T-helper 17 cell (primary cell): ENCODE results near the gene JAKMIP1. TPM values are rescaled to one million over a fixed set of nuclear protein-coding genes. Genes with fewer than 3 reads are reported as not detected.

Experiments used
- ATAC-seq: fragments of 150-1000 bp; cut with Tn5 transposase; 2 replicates; pipeline ENCODE4 v1.10.0; 2021; ENCODE audit warnings: mild to moderate bottlenecking, moderate library complexity
- DNase-seq, 3 donors: peaks; one replicate each; pipeline versions ENCODE4 v3.0.0 to v3.0.0-alpha.2; 2020 to 2021
- H3K9me3 ChIP-seq: one replicate; pipeline ENCODE4 v1.7.0; 2013; ENCODE audit warnings: low read length, mild to moderate bottlenecking; ENCODE audit not compliant: control insufficient read depth, poor library complexity, severe bottlenecking
- H3K27ac Mint-ChIP-seq: one replicate; pipeline ENCODE4 v1.8.0; 2022; ENCODE audit warnings: mild to moderate bottlenecking, moderate library complexity, mixed read lengths
- H3K27me3 Mint-ChIP-seq: one replicate; pipeline ENCODE4 v1.8.0; 2022; ENCODE audit warnings: mixed read lengths
- H3K36me3 Mint-ChIP-seq: one replicate; pipeline ENCODE4 v1.8.0; 2022; ENCODE audit warnings: low read depth, mixed read lengths
- H3K4me1 Mint-ChIP-seq: one replicate; pipeline ENCODE4 v1.8.0; 2022; ENCODE audit warnings: mild to moderate bottlenecking, mixed read lengths
- H3K4me3 Mint-ChIP-seq: one replicate; pipeline ENCODE4 v1.8.0; 2022; ENCODE audit warnings: mild to moderate bottlenecking, moderate library complexity, mixed read lengths
- total RNA-seq, 4 donors: library from RNA in 2 of 4; stranded (reverse) in 2 of 4; gene quantifications; one replicate each; pipeline ENCODE4 v1.2.3 and lab custom pipeline; 2022 to 2026

The JAKMIP1 gene
- total RNA-seq, 2 donors from 2014 or later = 8.5 to 16.8 TPM

DNA sequence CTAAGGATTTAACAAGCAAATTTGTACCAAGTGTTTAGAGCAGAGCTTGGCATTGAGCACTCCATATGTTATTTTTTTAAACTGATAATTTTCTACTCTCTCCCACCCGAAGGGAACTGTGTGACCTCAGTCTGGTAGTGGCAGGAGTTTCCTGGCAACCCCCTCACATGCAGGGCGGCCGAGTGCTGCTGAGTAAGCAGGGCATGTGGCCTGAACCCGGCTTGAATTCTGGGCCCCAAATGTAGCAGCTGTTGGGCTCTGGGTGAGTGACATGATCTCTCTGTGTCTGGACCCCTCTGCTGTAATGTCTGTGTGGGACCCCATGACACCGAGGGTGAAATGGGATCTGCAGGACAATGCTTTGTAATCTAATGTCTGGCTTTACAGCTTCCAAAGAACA, 168.5 kb downstream of the JAKMIP1 start:
- H3K4me3 Mint-ChIP-seq = no peak overlapping the region
- H3K27me3 Mint-ChIP-seq = peaks cover 9% of the 10 kb centered on the region
- H3K27ac Mint-ChIP-seq = no peak overlapping the region
- no peaks in the 10 kb centered on the region for H3K9me3 ChIP-seq
- peaks cover 3% of the 10 kb centered on the region for H3K4me1 Mint-ChIP-seq
- DNase-seq = no peak
- H3K36me3 Mint-ChIP-seq = no peaks in the 10 kb centered on the region
- no peak for ATAC-seq

DNA sequence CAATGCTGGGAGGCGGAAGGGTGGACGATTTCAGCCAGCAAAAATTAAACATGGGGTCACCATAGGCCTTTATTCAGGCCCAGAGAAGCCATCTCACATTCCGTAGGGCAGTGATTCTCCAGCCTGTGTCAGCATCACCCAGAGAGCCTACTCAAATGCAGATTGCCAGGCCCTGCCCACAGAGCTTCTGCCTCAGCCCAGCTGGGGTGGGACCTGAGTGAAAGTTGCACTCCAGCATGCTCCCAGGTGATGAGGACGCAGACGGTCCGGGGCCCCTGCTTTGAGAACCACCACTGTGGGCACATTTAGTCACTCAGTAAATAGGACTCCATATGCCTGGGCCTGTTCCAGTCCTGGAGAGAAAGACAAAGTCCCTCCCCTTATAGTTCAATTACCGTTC, 169.7 kb downstream of the JAKMIP1 start:
- H3K27ac Mint-ChIP-seq = no peak overlapping the region
- no peak for ATAC-seq

DNA sequence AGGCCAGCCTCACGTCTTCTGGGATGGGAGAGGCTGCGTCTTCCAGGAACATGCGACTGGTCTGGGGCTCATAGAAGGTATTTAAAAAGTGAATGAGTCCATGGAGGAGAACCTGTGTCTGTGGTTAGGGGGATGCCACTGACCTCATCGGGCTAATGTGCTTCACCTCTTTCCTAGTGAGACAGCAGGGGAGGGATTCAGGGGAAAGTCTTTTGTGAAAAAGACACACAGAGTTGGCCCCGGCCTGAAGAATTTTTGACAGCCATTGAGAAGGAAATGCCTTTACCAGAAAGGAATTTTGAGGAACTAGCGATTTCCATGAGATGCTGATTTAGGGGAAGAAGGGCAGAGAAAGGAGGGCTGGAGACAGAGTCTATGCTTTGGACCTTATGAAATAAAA, 171.1 kb downstream of the JAKMIP1 start:
- H3K36me3 Mint-ChIP-seq = no peaks in the 10 kb centered on the region
- H3K4me3 Mint-ChIP-seq = no peak overlapping the region
- peaks cover 3% of the 10 kb centered on the region for H3K4me1 Mint-ChIP-seq
- H3K27me3 Mint-ChIP-seq = peaks cover 13% of the 10 kb centered on the region
- DNase-seq (no peak), ATAC-seq (no peak)
- no peaks in the 10 kb centered on the region for H3K9me3 ChIP-seq
- H3K27ac Mint-ChIP-seq = no peak overlapping the region

More for the DNA sequence above, 169.7 kb downstream of the JAKMIP1 start:
- peaks cover 9% of the 10 kb centered on the region for H3K27me3 Mint-ChIP-seq
- no peak overlapping the region for H3K4me3 Mint-ChIP-seq
- no peaks in the 10 kb centered on the region for H3K36me3 Mint-ChIP-seq
- no peak for DNase-seq
- no peaks in the 10 kb centered on the region for H3K9me3 ChIP-seq
- peaks cover 3% of the 10 kb centered on the region for H3K4me1 Mint-ChIP-seq

DNA sequence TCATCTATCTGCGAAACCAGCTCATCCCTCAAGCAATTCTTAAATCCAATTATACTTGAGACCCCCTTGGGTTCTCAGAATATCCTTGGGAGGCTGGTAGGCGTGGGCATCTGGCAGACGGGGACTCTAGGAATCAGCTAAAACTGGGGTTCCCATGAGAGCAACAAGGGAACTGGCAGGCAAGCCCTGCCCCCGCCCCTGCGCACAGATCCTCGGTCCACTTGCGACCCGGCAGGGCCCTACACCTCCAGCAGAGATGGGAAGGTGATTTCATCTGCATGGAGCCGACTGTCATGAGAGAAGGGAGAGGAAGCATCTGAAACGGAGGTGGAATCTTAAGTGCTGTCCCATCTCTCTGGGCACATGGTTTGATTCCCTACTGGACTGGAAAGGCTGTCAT, 172.2 kb downstream of the JAKMIP1 start:
- Mint-ChIP-seq H3K27ac (no peak overlapping the region), H3K27me3 (peaks cover 18% of the 10 kb centered on the region), H3K36me3 (no peaks in the 10 kb centered on the region), H3K4me1 (peaks cover 2% of the 10 kb centered on the region), H3K4me3 (no peak overlapping the region)
- DNase-seq (no peak), ATAC-seq (no peak)
- no peaks in the 10 kb centered on the region for H3K9me3 ChIP-seq

DNA sequence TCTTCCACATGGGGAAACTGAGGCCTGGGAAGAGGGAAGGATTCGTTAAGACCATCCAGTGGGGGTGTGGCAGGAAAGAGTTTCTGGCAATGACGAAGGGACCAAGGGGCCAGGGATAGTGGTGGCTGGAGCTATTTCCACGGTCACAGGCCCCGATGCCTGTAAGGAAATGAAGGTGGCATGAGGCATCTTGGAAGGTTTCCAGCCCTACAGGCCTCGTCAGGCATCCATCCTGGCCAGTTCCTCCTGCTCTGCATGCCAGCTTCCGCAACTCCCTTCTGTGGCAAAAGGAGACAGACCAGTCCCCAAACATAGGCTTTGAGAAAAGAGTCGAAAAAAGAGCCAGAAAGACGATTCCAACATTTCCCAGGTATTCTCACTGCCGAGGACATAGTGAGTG, 173.0 kb downstream of the JAKMIP1 start:
- H3K4me1 Mint-ChIP-seq = no peaks in the 10 kb centered on the region
- H3K27me3 Mint-ChIP-seq = peaks cover 18% of the 10 kb centered on the region
- H3K36me3 Mint-ChIP-seq = no peaks in the 10 kb centered on the region
- no peak overlapping the region for H3K27ac Mint-ChIP-seq
- ATAC-seq (no peak), DNase-seq (no peak)
- H3K9me3 ChIP-seq = no peaks in the 10 kb centered on the region
- H3K4me3 Mint-ChIP-seq = no peak overlapping the region

DNA sequence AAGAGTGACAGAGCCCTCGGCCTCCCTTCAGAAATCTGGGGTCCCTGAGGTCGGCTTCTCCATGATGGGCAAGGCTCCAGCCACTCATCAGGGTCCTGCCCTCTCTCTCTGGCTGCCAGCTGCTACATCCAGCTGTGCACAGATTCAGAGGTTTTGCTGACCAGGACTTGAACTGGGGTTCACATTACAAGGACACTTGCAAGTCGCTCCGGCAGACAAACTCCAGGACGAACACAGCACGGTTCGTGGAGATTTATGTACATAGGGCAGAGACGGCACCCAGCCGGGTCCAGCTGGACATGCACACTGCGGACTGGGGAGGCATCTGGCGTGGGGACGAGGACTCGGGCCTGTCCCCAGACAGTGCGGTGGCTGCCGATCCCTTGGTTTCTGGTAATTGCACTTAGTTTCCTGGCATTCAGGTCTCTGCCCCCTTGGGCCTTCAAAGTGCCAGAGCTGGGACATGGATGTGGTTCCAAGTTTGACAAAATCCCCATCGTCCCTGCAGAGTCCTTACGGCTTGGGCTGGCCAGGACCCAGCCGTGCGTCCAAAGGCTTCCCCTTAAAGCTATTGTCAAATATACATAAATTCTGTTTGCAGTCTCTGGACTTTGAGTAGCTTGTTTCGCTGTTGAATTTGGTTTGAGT, 175.9 kb downstream of the JAKMIP1 start:
- no peaks in the 10 kb centered on the region for H3K4me1 Mint-ChIP-seq
- ATAC-seq (no peak), DNase-seq (no peak)
- H3K27me3 Mint-ChIP-seq = peaks cover 24% of the 10 kb centered on the region
- H3K36me3 Mint-ChIP-seq = no peaks in the 10 kb centered on the region
- H3K9me3 ChIP-seq = no peaks in the 10 kb centered on the region
- no peak overlapping the region for H3K27ac Mint-ChIP-seq
- no peak overlapping the region for H3K4me3 Mint-ChIP-seq

DNA sequence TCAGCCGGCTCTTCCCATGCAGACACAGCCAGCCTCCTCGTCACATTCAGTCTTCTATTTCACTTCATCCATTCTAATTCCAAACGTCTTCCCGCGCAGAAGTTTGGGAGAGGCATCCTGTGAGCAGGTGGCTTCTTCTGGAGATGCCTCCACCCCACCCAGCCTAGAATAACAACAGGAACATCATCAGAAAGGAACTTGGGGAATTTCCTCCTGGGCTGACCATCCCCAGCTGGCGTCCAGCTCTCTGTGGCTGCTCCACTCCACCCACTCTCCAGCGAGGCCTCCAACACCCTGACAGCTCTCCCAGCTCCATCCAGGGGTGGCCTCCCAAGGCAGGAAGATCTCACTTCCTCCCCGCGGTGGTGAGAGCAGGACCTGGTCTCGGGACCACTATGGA, 176.6 kb downstream of the JAKMIP1 start:
- H3K4me3 Mint-ChIP-seq = no peak overlapping the region
- DNase-seq (no peak), ATAC-seq (no peak)
- H3K9me3 ChIP-seq = no peaks in the 10 kb centered on the region
- H3K27ac Mint-ChIP-seq = no peak overlapping the region
- H3K36me3 Mint-ChIP-seq = no peaks in the 10 kb centered on the region
- H3K4me1 Mint-ChIP-seq = no peaks in the 10 kb centered on the region
- peaks cover 27% of the 10 kb centered on the region for H3K27me3 Mint-ChIP-seq

DNA sequence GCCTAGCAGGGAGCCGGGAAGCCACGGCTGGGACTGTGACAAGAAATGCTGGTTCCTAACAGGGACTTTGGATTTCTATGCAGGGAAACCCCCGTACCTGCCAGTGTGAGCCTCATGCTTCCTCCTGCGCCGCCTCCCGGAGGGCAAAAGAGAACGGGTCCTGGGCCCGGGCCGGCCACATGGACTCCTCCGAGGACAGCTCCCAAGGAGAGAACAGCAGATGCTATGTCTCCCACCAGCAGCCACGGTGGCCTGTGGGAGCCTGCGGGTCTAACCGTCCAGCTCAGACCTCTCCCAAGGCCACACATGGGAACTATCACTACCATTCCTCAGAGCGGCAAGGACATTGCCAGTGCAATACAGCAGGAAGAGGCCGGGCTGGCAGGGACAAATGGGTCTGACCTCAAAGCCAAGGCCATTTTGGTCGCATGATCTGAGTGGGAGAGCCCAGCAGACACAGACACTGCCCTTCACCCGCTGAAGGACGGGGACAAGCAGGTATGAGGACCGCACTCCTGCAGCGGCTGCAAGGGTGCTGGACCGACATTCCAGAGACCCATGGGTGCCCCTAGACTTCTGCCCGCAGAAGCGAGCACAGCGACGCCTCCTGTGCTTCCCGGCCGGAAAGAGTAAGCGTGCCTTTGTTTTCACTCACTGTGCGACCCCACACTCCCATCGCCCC, 177.6 kb downstream of the JAKMIP1 start:
- H3K27me3 Mint-ChIP-seq = peaks cover 37% of the 10 kb centered on the region
- H3K4me1 Mint-ChIP-seq = no peaks in the 10 kb centered on the region
- no peaks in the 10 kb centered on the region for H3K36me3 Mint-ChIP-seq
- no peak overlapping the region for H3K27ac Mint-ChIP-seq
- H3K4me3 Mint-ChIP-seq = no peak overlapping the region
- ATAC-seq (no peak), DNase-seq (no peak)
- no peaks in the 10 kb centered on the region for H3K9me3 ChIP-seq

DNA sequence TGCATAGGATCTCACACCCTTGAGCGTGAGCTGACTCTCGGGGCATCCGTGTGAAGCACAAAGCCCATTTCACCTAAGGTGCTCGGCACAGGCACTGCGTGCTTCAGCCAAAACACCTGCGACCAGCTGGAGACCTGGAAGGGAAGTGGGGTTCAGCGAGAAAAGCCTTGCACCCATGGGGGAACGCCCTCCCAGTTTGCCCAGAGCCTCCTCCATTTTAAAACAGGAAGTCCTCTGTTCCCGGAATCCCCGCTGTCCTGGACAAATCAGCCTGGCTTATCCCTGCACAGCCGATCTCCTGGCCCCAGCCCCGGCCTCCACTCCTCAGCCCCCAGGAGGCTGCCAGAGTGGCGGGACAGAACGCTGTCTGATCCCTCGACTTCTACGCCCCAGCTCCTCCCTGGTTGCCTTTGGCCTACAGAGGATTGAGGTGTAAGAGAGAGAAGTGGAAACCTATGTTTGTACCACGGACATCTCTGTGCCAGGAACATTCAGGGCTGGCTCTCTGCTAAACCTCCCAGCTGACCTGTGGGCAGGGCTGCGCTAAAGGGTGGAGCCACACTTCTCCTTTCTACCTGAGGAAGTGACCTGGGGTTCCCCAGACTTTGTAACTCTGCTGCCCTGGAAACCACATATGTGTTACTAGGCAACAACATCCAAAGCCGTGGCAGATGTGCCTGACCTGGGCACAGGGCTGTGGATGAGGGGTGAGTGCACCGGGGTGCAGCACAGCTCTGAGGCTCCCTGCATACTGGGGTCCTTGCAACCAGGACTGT, 178.3 kb downstream of the JAKMIP1 start:
- H3K27ac Mint-ChIP-seq = no peak overlapping the region
- no peak overlapping the region for H3K4me3 Mint-ChIP-seq
- no peaks in the 10 kb centered on the region for H3K4me1 Mint-ChIP-seq
- DNase-seq = no peak
- no peaks in the 10 kb centered on the region for H3K9me3 ChIP-seq
- H3K27me3 Mint-ChIP-seq = peaks cover 39% of the 10 kb centered on the region
- no peaks in the 10 kb centered on the region for H3K36me3 Mint-ChIP-seq
- peak; percentile 35 for ATAC-seq

DNA sequence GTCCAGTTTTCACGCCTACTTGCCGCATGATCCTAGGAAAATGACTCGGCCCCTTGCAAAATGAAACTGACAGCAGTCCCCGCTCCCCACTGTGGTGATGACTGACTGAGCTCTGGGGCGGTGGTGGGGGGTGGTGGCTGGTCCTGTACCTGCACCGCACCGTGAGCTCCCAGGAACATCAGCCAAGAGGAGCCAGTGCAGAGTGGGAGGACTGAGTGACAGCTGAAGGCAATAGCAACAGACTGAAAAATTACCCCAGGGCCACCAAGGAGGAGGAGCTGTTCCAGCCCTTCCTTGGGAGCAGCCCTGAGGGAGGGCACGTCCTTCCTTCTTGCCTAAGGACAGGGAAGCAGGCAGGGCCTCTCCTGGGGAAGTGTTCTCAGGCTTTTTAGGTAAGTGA, 179.7 kb downstream of the JAKMIP1 start:
- ATAC-seq = no peak
- H3K4me1 Mint-ChIP-seq = no peaks in the 10 kb centered on the region
- H3K36me3 Mint-ChIP-seq = no peaks in the 10 kb centered on the region

DNA sequence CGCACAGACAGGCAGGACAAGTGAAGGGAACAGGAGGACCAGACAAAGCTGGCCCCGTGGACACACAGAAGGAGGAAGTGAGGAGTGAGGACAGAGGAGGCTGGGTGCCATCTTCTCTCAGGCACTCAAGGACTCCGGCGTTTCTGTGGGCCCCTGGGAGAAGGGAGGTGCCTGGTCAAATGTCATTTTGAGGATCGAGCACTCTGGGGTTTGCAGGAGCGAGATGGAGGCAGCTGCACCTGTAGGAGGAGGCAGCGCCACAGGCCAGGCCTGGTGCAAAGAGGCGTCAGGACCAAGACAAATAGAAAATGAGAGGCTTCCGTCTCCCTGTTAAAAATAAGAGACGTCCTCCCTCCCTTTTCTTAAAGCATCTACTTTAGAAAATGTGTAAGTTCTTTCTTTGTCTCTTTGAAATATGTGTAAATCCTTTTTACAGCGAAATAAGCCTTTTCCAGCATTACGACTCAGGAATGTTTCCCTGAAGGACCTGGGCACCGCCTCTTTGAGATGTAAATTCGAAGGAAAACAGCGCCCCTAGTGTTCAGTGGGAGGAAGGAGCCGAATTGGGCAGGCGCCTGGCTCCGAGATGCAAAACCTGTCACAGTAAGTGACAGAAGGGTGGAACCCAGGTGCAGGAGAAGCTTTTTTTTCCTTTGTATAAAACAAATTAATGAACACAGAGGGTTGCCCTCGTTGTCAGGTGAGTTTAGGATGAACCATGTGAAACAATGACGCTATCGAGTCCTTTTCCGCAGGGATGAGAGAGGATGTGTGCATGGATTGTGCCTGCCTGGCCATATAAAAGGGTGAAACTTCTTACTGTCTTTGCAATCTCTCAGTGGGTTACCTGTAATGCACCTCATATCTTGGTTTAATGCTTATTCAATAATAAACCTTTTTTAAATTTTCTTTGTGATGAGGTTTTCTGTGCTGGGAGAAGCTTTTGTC, 180.8 kb downstream of the JAKMIP1 start:
- Mint-ChIP-seq H3K4me3 (no peak overlapping the region), H3K36me3 (no peaks in the 10 kb centered on the region)

More for the DNA sequence above, 179.7 kb downstream of the JAKMIP1 start:
- H3K9me3 ChIP-seq = no peaks in the 10 kb centered on the region
- H3K27ac Mint-ChIP-seq = no peak overlapping the region
- no peak overlapping the region for H3K4me3 Mint-ChIP-seq
- DNase-seq = no peak
- peaks cover 39% of the 10 kb centered on the region for H3K27me3 Mint-ChIP-seq

DNA sequence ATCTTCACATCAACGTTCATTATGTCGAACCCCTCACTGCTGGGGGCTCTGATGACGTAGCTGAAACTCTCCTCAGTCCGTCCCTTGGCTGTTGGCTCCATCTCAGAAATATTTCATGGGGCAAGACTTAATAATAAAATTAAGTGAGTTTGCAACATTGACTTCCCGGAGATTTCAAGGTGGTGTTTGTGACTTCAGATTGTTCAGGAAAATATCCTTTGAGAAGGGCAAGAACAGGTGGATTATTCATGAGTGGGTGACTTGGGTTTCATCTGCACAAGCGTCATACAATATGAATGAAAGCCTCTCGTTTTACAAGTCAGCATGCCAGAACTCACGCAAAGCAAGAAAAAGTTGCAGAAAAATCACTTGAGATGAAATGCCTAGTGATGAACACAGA, 182.0 kb downstream of the JAKMIP1 start, which contains the start of gene C4orf50:
C4orf50 (minus strand) TSS at position 101 of the 400 bp plus-strand sequence.
- no peaks in the 10 kb centered on the region for H3K36me3 Mint-ChIP-seq
- H3K4me3 Mint-ChIP-seq = no peak within 1 kb of the TSS
- no peak for ATAC-seq
- no peak for DNase-seq
- no peaks in the 10 kb centered on the region for H3K9me3 ChIP-seq
- H3K4me1 Mint-ChIP-seq = no peaks in the 10 kb centered on the region
- peaks cover 39% of the 10 kb centered on the region for H3K27me3 Mint-ChIP-seq
- no peak within 1 kb of the TSS for H3K27ac Mint-ChIP-seq

More for the DNA sequence above, 180.8 kb downstream of the JAKMIP1 start:
- no peaks in the 10 kb centered on the region for H3K9me3 ChIP-seq
- Mint-ChIP-seq H3K4me1 (no peaks in the 10 kb centered on the region), H3K27me3 (peaks cover 41% of the 10 kb centered on the region), H3K27ac (peak overlapping the region; percentile 8)
- DNase-seq (no peak), ATAC-seq (no peak)
